GM18868 (cell line): ENCODE measurements around the gene MARCHF9.

ENCODE experiments used
- ATAC-seq: cut with Tn5 transposase; IDR thresholded peaks from one replicate; pipeline ENCODE4 v1.9.1; 2021; ENCODE audit warnings: mild to moderate bottlenecking, moderate library complexity; ENCODE audit not compliant: unreplicated experiment

MARCHF9 gene

GRCh38 chr12:57724003-57724935, 30.6 kb upstream of the MARCHF9 start:
- no peak for ATAC-seq

DNA sequence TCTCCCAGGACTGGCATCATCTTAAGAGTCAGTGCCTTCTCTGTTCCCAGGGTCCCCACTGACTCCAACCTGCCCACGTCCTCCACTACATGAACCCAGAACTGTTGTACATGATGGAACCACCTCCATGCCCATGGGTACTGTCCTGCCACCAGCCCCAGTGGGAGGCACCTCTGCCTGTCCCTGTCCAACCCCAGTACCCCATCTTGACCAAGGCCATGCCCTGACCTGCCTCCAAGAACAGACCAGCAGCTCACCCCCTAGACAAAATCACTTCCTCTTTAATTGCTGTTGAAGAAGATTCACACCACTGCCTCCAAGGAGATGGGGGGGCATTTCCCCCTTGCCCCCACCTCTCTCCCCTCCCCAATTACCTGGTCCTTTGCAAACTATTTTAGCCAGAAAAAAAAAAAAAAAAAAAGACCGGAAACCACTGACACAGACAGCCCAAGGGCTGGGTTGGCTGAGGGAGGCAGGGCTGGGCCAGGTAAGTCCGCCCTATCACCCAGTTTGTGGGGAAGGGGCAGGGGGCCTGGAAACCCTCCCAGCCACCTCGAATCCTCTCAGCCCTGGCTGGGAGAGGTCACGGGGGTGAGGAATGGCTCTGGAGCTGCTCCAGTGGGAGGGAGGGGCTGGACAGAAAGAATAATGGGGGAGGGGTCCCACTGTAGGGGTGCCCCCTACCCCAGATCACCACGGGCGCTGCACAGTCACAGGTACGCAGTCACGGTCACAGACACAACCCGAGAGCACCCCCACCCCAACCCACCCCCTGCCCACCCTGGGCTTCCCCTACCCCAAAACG, 29.8 kb upstream of the MARCHF9 start:
- no peak for ATAC-seq

- no peak for ATAC-seq
These were observed 29.1 kb upstream of the MARCHF9 start for GRCh38 chr12:57725851-57726150.

GRCh38 chr12:57726151-57726883, 28.6 kb upstream of the MARCHF9 start:
- ATAC-seq, result no peak

GRCh38 chr12:57726884-57727757, 27.8 kb upstream of the MARCHF9 start:
- ATAC-seq, result no peak

DNA sequence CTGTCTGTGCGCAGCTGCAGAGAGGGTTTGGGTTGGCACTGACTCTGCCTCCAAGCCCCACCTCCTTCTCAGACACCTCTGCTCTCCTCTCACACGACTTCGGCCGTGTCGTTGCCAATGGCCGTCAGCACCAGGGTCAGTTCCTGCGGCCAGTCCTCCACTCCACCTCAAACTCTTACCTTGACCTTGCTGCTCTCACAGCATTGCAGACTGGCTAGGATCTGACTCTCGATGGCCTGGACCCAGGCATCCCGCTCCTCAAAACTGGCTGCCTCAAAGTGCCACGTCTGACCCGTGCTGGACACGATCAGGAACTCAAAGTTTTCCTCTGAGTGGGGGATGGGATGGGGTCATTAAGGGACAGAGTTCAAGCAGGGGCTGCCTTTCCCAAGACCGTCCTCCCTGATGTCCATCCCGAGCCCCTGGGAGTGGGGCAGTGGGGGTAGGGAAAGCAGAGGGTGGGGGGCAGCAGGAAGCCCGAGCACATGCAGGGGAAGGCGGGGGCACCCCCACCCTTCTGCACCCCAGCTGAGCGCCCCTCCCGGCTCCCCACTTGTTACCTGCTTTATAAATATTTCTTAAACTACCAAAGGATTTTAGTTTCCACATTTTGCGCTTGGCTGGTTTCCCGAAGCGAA, 27.0 kb upstream of the MARCHF9 start:
- no peak for ATAC-seq

DNA sequence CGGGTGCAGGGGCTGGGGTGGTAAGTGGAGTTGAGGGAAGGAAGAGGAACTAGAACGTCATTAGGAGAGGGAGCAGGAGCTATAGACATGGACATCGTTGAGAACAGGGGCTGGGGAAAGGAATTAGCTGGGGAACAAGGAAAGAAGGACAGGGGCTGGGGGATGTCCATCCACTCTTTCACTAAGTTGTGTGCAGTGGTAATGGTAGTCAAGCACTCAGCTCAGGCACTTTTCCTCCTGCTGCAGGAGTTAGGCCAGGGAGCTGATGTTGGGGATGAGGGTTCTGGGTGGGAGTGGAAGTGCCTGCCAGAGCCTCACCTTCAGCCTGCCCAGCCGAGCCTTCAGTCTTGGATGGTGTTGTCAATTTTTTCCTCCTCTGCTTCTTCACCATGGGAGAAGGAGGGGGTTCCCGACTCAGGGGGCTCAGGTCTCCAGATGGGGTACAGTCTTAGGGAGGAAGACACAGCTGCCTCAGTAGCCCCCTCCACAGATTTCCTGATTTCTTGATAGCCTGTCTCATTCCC, 25.5 kb upstream of the MARCHF9 start:
- ATAC-seq, result no peak

GRCh38 chr12:57730336-57731067, 24.4 kb upstream of the MARCHF9 start:
- ATAC-seq, result no peak

DNA sequence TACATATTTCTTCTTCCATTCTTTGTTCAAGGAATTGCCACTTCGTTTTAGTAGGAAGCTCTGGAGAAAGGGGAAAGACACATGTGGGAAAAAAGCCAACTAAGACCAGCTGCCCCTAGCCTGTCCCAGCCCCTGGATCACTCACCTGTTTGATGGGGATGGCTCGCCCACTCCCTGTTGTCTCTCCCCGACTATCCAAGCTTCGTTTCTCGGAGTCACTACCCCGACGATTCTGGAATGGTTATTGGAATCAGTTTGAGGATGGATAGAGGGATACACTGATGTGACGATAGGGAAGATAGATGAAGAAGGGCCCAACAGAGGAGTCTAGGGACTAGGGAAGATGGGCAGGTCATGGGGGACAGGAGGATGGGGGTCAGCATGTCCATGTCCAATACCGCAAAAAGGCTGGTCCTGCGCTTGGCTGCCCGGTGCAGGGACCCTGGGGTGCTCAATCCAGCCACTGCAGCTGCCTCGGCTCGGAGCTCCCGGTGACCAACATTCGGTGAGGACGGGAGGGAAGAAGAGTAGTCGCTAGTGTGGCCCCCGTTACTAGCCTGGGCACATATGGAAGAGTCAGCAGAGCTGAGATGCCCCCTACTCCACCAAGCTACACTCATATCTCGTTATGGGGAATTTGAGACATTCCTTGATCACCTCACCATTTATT, 23.4 kb upstream of the MARCHF9 start:
- no peak for ATAC-seq

DNA sequence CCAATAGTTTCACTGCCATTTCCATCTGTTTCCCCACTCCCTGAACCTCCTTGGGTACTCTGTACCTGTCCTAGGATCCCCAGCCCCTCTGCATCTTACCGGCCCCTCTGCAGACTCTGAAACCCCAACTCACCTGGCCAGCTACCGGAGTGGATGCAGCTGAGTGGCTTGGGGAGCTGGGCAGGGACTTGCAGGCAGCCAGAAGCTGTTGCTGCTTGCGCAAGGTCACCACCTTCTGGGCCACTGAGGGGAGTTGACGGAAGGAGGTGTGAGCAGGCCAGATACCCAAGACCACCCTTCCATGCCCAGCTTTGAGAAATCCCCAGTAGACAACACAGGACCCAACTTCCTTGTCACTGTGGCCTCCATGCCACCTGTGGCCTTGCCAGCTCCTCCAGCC, 22.6 kb upstream of the MARCHF9 start:
- no peak for ATAC-seq

- ATAC-seq, result no peak
These were observed 21.9 kb upstream of the MARCHF9 start for GRCh38 chr12:57732726-57733593.

GRCh38 chr12:57733928-57734327, 21.0 kb upstream of the MARCHF9 start:
- ATAC-seq, result no peak

DNA sequence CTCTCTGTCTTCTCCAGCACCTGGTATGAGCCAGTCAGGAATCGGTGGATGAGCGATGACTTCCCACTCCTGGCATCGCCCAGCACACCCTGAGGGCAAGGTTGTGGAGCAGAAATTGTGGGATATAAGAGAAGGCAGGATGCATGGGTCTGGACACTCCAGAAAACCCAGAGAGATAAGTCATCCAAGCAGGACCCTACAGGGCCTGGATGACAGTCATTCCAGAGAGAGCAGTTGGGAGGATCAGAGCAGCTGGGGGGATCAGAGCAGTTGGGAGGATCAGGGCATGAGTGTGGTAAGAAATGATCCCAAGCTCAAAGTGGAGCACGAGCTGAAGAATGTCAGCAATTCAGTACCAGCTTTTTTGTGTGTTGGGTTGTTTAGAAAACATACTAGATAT, 20.3 kb upstream of the MARCHF9 start:
- ATAC-seq, result no peak

DNA sequence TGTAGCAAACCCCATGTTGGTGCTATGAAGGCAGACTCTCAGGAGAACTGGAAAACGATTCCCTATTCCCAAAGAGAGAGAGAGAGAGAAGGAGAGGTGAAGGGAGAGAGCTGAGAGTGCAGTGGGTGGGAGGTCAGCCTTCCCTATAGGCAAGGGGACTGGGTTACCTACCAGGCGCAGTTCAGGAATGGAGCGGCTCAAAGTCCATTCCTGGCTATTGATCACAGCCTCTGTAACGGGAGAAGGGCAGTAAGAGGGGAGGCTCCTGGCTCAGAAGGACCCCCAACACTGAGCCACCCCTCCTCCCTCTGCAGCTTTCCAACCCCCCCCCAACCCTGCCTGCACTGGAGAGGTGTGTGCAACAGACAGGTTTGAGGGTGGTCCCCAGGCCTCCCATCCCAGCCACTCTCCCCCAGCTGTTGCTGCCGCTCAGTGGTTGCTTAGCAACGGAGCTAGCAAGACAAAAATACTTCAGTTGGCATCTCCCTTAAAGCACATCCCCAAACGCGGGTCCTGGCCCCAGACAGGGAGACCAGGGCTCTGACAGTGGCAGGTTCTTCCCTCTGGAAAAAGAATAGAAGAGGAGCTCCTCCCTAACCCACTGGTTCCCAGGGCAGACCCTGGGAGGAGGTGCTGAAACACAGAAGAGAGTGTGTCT, 19.6 kb upstream of the MARCHF9 start:
- no peak for ATAC-seq

DNA sequence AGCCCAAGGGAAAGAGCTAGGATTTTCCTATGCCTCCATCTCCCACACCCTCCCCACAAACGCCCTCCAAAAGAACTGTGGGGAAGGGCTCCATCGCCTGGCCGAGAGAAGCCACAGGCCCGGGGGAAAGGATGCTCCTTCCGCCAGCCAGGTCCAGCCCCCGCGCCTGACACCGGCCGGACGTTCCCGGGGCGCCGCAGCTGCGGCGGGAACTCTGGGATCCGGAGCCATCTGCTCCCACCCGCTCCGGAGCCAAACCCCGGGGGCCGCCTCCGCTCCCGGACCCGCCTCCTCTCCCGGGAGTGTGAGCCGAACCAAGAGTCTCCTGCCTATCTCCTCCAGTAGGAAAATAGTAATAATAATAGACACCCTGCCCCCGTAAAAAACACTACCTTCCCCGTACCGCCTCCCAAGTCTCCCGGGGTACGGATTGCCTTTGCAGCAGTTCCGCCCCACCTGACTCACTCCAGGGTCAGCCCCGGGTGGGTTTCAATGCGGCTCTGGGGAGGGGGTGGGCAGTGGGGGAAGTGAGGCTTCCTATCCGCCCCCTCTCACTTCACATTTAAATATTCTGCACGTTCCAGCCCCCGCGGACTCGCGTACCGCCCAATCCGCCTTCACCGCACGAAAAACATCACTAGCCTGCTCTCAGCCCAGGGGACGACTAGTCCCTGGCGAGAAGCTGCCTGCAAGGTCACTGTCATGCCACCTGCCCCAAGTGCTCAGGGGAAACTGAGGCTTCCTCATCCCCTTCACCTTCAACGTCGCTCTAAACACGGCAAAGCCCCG, 18.8 kb upstream of the MARCHF9 start:
- no peak for ATAC-seq

DNA sequence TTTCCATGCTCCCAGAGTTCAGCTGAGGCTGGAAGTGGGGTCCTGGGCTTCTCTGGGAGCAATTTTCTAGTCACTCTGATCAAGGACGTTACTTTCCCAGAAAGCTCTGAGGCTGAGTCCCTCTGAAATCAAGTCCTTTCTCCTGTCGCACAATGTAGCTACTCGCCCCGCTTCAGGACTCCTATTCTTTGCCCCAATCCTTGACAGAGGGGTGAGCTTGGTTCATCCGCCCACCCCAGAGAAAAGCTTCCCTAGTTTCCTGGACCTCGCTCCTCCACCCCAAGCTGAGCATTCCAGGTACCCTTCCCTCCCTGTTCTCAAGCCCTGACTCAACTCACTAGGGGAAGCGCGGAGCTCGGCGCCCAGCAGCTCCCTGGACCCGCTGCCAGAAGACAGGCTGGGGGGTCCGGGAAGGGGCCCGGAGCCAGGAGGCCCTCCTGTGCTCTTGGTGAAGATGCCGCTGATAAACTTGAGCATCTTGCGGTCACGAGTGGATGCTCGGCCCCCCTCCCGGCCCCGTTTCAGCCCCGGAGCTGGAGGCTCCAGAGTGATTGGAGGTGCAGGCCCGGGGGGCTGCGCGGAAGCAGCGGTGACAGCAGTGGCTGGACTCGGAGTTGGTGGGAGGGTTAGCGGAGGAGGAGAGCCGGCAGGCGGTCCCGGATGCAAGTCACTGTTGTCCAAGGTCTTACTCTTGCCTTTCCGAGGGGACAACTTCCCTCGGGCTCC, 18.0 kb upstream of the MARCHF9 start:
- ATAC-seq, result no peak
